Measurements from ENCODE around the gene GIMAP2.

GIMAP2 gene

DNA sequence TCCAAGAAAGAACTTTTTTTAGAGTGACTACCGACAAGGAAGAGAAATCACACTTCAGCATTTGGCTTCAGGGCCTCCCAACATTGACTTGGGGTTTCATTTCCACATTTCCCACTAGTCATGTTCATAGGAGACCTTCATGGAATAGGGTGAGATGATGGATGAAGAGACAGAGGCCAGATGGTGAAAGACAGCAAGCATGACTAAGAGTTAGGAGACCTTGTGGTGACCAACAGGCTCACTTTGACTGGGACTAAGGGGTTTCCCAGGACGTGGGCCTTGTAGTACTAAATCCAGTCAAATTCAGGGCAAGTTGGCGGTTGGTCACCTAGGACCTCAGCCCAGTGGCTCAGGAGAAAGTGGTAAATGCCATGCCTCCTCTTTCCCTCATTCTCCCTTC is 48.7 kb downstream of the GIMAP2 start:
- no peak for DNase-seq

DNA sequence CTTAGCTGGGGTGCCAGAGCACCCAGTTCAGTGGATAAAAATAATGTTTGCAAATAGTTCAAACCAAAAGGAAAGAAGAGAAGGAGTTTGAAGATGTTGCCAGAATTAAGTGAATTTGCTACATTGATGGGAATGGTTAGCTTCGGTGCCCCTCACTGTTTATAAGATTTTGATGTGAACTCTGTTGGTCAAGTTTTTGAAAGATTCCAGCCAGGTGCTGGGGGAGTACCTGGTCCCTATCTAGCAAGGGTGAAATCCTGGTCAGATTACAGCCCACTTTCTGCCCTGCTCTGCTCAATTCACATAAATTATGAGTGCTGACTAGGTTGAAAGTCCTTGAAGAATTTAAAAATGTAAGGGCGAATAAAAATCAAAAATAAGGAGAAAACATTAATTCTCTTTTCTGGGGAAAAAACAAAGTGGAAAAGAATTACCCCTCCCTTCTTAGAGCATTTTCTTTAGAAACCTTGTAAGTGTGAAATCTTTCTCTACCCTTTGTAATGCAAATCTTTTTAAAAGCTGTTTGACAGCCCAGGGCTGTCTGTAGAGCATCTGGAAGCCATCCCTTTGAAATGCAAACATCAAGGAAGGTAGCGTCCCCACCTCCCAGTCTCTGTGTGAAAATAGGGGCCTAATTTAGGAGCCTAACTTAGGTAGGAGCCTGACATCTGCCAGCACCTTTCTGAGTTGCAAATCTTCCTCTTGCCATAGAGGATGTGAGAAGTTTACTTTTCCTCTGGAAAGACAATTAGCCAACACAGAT is 50.3 kb downstream of the GIMAP2 start:
- no peak for DNase-seq

DNA sequence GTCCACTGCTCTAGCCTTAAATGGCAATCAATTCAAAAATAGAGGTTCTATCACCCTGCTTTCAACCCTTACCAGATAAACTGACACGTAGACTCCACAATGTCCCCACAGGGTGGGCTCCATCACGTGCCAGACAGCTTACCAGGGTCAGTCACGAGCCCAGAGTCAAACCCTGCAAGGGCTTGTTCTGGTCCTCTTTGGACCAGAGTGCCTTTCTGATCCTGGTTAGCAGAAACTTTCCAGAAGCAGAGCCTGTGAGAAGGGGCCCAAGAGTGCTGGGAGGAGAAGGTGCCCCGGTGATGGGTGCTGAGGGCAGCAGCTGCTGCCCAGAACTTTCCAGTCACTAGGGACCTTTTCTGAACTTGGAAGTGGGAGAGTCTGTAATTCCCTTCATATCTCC is 51.4 kb downstream of the GIMAP2 start:
- DNase-seq = no peak

DNA sequence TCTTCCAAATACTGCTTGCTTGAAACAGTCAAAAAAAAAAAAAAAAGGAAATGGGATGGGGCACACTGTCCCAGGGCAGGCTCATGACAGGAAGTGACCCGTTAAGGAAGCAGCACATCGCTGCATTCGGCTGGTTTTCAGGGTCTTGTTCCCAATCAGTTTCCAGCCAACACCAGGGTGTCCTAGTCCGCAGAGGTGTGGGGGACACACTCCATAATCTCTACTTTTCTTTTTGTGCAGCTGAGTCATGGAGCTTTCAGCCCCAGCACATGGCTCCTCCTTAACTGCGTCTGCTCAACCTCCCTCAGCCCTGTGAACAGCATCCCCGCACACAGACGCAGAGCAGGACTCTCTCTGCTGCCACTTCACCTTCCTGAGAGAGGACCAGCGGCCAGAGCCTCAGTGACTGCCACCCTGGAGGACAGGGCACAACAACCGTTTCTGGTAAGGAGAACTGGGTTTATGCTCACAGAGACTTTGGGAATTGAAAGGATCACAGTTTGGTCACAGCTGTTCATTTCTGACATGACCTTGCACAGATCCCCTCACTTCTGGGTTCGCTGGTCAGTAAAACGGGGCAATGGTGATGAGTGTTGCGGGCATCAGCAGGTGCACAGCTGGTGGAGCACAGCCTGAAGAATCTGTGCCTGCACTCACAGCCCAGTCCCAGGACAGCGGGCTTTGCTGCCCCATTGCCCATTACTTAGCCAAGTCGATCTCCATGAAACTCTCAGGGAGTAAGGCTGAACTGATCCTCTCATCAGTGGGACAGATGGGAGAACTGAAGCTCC is 52.0 kb downstream of the GIMAP2 start, which contains the start of gene GIMAP5:
GIMAP5 (plus strand) TSS at position 154 of the 791 bp plus-strand sequence. CDS start 3,467 bp downstream, outside the sequence.
- no peak for DNase-seq

DNA sequence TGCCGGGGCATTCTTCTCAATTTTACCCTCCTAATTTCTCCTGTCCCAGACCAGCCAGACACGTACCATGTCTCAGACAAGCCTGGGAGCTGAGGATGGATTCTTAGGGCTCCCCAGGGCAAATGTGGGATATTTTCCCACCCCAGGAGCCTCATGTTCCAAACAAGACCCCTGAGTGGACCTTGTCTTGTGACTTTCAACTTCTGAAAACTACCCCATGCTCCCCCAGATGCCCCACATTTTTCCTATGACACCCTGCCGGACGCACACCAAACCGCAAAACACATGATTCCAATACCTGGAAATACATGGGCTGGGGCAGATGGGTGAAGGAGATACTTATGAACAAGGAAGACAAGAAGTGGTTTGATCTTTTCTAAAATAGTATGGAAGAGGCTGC is 52.6 kb downstream of the GIMAP2 start:
- DNase-seq = no peak

DNA sequence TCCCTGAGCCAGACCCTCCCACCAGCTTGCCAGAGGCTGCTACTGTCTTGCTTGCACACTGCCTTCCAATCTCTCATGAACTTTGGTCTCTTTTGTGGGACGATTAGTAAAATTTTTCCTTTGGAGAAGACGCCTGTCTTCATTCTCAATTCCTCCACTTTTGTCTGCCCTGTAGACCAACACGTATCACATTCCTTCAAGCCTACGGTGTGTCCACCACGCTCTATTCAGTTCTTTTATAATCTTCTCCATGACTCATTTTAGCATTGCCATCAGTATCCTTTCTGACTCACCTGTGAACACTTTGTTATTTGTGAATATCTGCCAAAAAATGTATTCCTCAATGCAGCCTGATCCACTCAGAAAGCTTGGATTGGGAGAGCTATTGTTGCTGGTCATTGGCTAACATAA is 53.1 kb downstream of the GIMAP2 start:
- DNase-seq = no peak

DNA sequence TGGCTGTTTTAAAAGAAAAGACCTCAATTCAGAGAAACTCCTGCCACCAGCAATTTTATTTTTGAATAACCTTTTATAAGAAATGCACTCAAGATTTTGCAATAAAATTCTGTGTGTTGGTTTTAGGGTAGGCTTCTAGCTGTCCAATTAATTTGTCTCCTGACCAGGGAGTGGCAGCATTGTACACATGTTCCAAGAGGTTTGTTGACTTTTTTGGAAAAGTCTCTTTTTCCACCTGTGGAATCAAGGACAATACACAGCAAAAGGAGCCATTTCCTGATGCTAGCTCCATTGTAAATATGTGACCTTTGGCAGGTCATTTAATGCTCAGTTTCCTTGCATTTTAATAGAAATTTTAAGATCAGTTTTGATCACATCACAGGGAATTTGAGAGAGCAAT is 53.5 kb downstream of the GIMAP2 start:
- no peak for DNase-seq

DNA sequence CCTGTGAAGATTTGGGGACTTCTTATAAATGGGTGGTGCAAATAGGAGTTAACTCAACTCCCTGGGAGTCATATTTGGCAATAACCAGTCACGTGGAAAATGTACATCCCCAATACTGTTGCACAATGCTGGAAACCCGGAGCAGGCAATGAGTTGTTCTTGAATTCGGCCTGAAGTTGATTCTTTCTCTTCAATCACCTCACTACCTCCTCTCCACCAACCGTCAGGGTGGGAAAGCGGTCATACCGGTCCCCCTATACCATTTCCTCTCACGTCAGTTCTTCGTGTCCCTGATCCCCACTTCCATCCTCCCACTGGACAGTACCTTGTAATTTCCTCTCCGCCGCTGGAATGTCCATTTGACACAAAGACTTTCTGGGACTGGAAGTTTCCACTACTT is 54.5 kb downstream of the GIMAP2 start:
- DNase-seq = no peak

DNA sequence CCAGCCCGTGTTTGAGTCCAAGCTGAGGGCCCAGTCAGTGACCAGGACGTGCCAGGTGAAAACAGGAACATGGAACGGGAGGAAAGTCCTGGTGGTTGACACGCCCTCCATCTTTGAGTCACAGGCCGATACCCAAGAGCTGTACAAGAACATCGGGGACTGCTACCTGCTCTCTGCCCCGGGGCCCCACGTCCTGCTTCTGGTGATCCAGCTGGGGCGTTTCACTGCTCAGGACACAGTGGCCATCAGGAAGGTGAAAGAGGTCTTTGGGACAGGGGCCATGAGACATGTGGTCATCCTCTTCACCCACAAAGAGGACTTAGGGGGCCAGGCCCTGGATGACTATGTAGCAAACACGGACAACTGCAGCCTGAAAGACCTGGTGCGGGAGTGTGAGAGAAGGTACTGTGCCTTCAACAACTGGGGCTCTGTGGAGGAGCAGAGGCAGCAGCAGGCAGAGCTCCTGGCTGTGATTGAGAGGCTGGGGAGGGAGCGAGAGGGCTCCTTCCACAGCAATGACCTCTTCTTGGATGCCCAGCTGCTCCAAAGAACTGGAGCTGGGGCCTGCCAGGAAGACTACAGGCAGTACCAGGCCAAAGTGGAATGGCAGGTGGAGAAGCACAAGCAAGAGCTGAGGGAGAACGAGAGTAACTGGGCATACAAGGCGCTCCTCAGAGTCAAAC is 56.9 kb downstream of the GIMAP2 start:
- DNase-seq = no peak
